HEK293 (cell line): ENCODE data around the gene AHSA1.
A peak's percentile ranks its signal among the peaks of the same experiment; 100 is the strongest.

Experiments
- ELK4 ChIP-seq: IDR thresholded peaks from 2 replicates; pipeline ENCODE4 v1.6.1; 2011; ENCODE audit warnings: mild to moderate bottlenecking, low read depth, low read length, borderline replicate concordance
- GLIS1 ChIP-seq: fragments of 450-650 bp; formaldehyde crosslinking; IDR thresholded peaks from 2 replicates; pipeline ENCODE4 v1.5.1; 2016; ENCODE audit warnings: missing biosample characterization, missing genetic modification characterization
- KLF1 ChIP-seq: fragments of 450-650 bp; formaldehyde crosslinking; IDR thresholded peaks from 2 replicates; pipeline ENCODE4 v1.5.1; 2016; ENCODE audit warnings: missing biosample characterization, missing genetic modification characterization
- OSR2 ChIP-seq: fragments of 450-650 bp; formaldehyde crosslinking; IDR thresholded peaks from 2 replicates; pipeline ENCODE4 v1.5.1; 2016; ENCODE audit warnings: missing biosample characterization, missing genetic modification characterization
- PBX3 ChIP-seq: sonication (generic); formaldehyde crosslinking; IDR thresholded peaks from 2 replicates; pipeline ENCODE4 v1.8.1; 2022; ENCODE audit warnings: mild to moderate bottlenecking, moderate library complexity, missing genetic modification reagents
- REPIN1 ChIP-seq: fragments of 450-650 bp; formaldehyde crosslinking; IDR thresholded peaks from 2 replicates; pipeline ENCODE4 v1.5.1; 2017; ENCODE audit warnings: missing biosample characterization, missing genetic modification characterization, low read depth
- SP2 ChIP-seq: fragments of 450-650 bp; formaldehyde crosslinking; IDR thresholded peaks from 2 replicates; pipeline ENCODE4 v1.5.1; 2016; ENCODE audit warnings: missing biosample characterization, missing genetic modification characterization
- TRIM28 ChIP-seq: IDR thresholded peaks from 2 replicates; pipeline ENCODE4 v1.6.1; 2011; ENCODE audit warnings: low read length, control low read depth, borderline replicate concordance
- ZBTB11 ChIP-seq: fragments of 450-650 bp; formaldehyde crosslinking; conservative IDR thresholded peaks from 2 replicates; pipeline ENCODE4 v1.5.1; 2016; ENCODE audit warnings: low read depth, missing biosample characterization, missing genetic modification characterization
- ZBTB26 ChIP-seq: fragments of 450-650 bp; formaldehyde crosslinking; optimal IDR thresholded peaks from 2 replicates; pipeline ENCODE3; 2016; ENCODE audit warnings: missing biosample characterization, mild to moderate bottlenecking, missing genetic modification characterization
- ZBTB49 ChIP-seq: fragments of 450-650 bp; formaldehyde crosslinking; IDR thresholded peaks from 2 replicates; pipeline ENCODE4 v1.5.1; 2016; ENCODE audit warnings: missing biosample characterization, missing genetic modification characterization, low read depth
- ZFP3 ChIP-seq: fragments of 450-650 bp; formaldehyde crosslinking; IDR thresholded peaks from 2 replicates; pipeline ENCODE4 v1.5.1; 2016; ENCODE audit warnings: low read depth, missing biosample characterization, missing genetic modification characterization
- ZNF133 ChIP-seq: fragments of 450-650 bp; formaldehyde crosslinking; IDR thresholded peaks from 2 replicates; pipeline ENCODE4 v1.5.1; 2016; ENCODE audit warnings: missing biosample characterization, missing genetic modification characterization
- ZNF19 ChIP-seq: fragments of 450-650 bp; formaldehyde crosslinking; IDR thresholded peaks from 2 replicates; pipeline ENCODE4; 2016; ENCODE audit warnings: missing biosample characterization, missing genetic modification characterization, low read depth
- ZNF202 ChIP-seq: fragments of 450-650 bp; formaldehyde crosslinking; IDR thresholded peaks from 2 replicates; pipeline ENCODE4 v1.5.1; 2016; ENCODE audit warnings: missing biosample characterization, missing genetic modification characterization, borderline replicate concordance
- ZNF239 ChIP-seq: fragments of 450-650 bp; formaldehyde crosslinking; IDR thresholded peaks from 2 replicates; pipeline ENCODE4 v1.5.1; 2016; ENCODE audit warnings: missing biosample characterization, missing genetic modification characterization
- ZNF24 ChIP-seq: fragments of 450-650 bp; formaldehyde crosslinking; IDR thresholded peaks from 2 replicates; pipeline ENCODE4 v1.5.1; 2016; ENCODE audit warnings: missing biosample characterization, missing genetic modification characterization
- ZNF335 ChIP-seq: fragments of 450-650 bp; formaldehyde crosslinking; conservative IDR thresholded peaks from 2 replicates; pipeline ENCODE4 v1.5.1; 2016; ENCODE audit warnings: missing biosample characterization, missing genetic modification characterization
- ZNF350 ChIP-seq: fragments of 450-650 bp; formaldehyde crosslinking; IDR thresholded peaks from 2 replicates; pipeline ENCODE4 v1.5.0; 2017; ENCODE audit warnings: missing biosample characterization, mild to moderate bottlenecking, missing genetic modification characterization
- ZNF394 ChIP-seq: fragments of 450-650 bp; formaldehyde crosslinking; IDR thresholded peaks from 2 replicates; pipeline ENCODE4 v1.5.1; 2016; ENCODE audit warnings: missing biosample characterization, missing genetic modification characterization, mild to moderate bottlenecking, moderate library complexity, borderline replicate concordance
- ZNF416 ChIP-seq: fragments of 450-650 bp; formaldehyde crosslinking; IDR thresholded peaks from 2 replicates; pipeline ENCODE4 v1.5.1; 2016; ENCODE audit warnings: missing biosample characterization, missing genetic modification characterization
- ZNF473 ChIP-seq: fragments of 450-650 bp; formaldehyde crosslinking; IDR thresholded peaks from 2 replicates; pipeline ENCODE4 v1.5.1; 2017; ENCODE audit warnings: missing biosample characterization, missing genetic modification characterization
- ZNF548 ChIP-seq: fragments of 450-650 bp; formaldehyde crosslinking; IDR thresholded peaks from 2 replicates; pipeline ENCODE4 v1.5.1; 2016; ENCODE audit warnings: missing biosample characterization, missing genetic modification characterization
- ZNF629 ChIP-seq: fragments of 450-650 bp; formaldehyde crosslinking; IDR thresholded peaks from 2 replicates; pipeline ENCODE4 v1.5.1; 2017; ENCODE audit warnings: missing biosample characterization, missing genetic modification characterization
- TF ChIP-seq, protein P1 (sequence below): fragments of 450-650 bp; formaldehyde crosslinking; conservative IDR thresholded peaks from 2 replicates; pipeline ENCODE4 v1.5.1; 2016; ENCODE audit warnings: low read depth, missing biosample characterization, missing genetic modification characterization

The AHSA1 gene

GRCh38 chr14:77457522-77458248 is at the start of gene AHSA1, which contains the start of gene VIPAS39 (continued):
- TF ChIP-seq, protein P1, sequence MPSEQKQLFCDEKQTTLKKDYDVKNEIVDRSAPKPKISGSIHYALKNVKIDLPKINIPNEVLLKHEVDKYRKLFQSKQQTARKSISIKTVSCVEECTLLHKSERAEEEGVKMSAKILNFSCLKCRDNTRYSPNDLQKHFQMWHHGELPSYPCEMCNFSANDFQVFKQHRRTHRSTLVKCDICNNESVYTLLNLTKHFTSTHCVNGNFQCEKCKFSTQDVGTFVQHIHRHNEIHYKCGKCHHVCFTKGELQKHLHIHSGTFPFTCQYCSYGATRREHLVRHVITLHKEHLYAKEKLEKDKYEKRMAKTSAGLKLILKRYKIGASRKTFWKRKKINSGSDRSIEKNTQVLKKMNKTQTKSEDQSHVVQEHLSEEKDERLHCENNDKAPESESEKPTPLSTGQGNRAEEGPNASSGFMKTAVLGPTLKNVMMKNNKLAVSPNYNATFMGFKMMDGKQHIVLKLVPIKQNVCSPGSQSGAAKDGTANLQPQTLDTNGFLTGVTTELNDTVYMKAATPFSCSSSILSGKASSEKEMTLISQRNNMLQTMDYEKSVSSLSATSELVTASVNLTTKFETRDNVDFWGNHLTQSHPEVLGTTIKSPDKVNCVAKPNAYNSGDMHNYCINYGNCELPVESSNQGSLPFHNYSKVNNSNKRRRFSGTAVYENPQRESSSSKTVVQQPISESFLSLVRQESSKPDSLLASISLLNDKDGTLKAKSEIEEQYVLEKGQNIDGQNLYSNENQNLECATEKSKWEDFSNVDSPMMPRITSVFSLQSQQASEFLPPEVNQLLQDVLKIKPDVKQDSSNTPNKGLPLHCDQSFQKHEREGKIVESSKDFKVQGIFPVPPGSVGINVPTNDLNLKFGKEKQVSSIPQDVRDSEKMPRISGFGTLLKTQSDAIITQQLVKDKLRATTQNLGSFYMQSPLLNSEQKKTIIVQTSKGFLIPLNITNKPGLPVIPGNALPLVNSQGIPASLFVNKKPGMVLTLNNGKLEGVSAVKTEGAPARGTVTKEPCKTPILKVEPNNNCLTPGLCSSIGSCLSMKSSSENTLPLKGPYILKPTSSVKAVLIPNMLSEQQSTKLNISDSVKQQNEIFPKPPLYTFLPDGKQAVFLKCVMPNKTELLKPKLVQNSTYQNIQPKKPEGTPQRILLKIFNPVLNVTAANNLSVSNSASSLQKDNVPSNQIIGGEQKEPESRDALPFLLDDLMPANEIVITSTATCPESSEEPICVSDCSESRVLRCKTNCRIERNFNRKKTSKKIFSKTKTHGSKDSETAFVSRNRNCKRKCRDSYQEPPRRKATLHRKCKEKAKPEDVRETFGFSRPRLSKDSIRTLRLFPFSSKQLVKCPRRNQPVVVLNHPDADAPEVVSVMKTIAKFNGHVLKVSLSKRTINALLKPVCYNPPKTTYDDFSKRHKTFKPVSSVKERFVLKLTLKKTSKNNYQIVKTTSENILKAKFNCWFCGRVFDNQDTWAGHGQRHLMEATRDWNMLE (tag by site-specific recombination), result peak; percentile 78
- TF ChIP-seq PBX3 (CRISPR knock-in tag), result 0 out of 2 replicates have a peak, but pooled peaks have one; percentile 45
- TF ChIP-seq ZNF394, result no peak; the same call in 1 of the 2 replicates
- no peak for TF ChIP-seq REPIN1
- TF ChIP-seq ZBTB26 (tag by site-specific recombination), result peak; percentile 26
- peak; percentile 90 for TF ChIP-seq SP2 (tag by site-specific recombination)
- TF ChIP-seq ZNF19, result no peak
- TF ChIP-seq ELK4, result peak; percentile 92
- no peak for TF ChIP-seq ZFP3 (tag by site-specific recombination)
- no peak for TF ChIP-seq ZNF416 (tag by site-specific recombination)
- peak; percentile 97 for TF ChIP-seq ZBTB11 (tag by site-specific recombination)
- peak; percentile 64 for TF ChIP-seq GLIS1
- peak; percentile 66 for TF ChIP-seq TRIM28
- no peak for TF ChIP-seq ZNF133 (tag by site-specific recombination)
- TF ChIP-seq ZNF24 (tag by site-specific recombination), result peak; percentile 11; the same call in 1 of the 2 replicates
- TF ChIP-seq KLF1 (tag by site-specific recombination), result peak; percentile 11; the same call in 1 of the 2 replicates
- TF ChIP-seq ZBTB49 (tag by site-specific recombination), result no peak
- peak; percentile 100 for TF ChIP-seq ZNF335 (tag by site-specific recombination)
- TF ChIP-seq ZNF239 (tag by site-specific recombination), result no peak
- no peak; the same call in none of the 2 replicates for TF ChIP-seq ZNF629 (tag by site-specific recombination)
- TF ChIP-seq ZNF548, result no peak
- TF ChIP-seq OSR2 (tag by site-specific recombination), result no peak
- no peak for TF ChIP-seq ZNF202
- no peak for TF ChIP-seq ZNF473
- TF ChIP-seq ZNF350 (tag by site-specific recombination), result no peak
